K562 (cell line): ENCODE results near the gene CFAP20DC.

Source experiments
- ARID2 ChIP-seq: fragments of 450-650 bp; IDR thresholded peaks from 2 replicates; pipeline ENCODE4 v1.6.1; 2017; ENCODE audit warnings: antibody characterized with exemption, mild to moderate bottlenecking
- FOXO4 ChIP-seq: fragments of 450-650 bp; formaldehyde crosslinking; IDR thresholded peaks from 2 replicates; pipeline ENCODE4 v1.4.0; 2020; ENCODE audit warnings: mild to moderate bottlenecking, moderate library complexity
- POLR2A ChIP-seq: fragments of 450-650 bp; conservative IDR thresholded peaks from 2 replicates; pipeline ENCODE4 v1.6.1; 2016
- SMC3 ChIP-seq: conservative IDR thresholded peaks from 2 replicates; pipeline ENCODE4 v1.6.1; 2011; ENCODE audit warnings: low read depth, low read length, improper control_type of control experiment; ENCODE audit not compliant: insufficient read depth
- ZNF780A ChIP-seq: fragments of 250-450 bp; sonication (Bioruptor Pico); IDR thresholded peaks from 2 replicates; pipeline ENCODE4 v1.5.0; 2021; ENCODE audit warnings: mild to moderate bottlenecking
- TF ChIP-seq, protein P1 (sequence below), 2 experiments: fragments of 450-650 bp; formaldehyde crosslinking in 1 of 2; IDR thresholded peaks; 2 replicates each; pipeline versions ENCODE4 v1.4.0 to v1.6.1; 2014 to 2020; ENCODE audit warnings: mild to moderate bottlenecking in 2 of 2, borderline replicate concordance in 1 of 2, low read depth in 1 of 2

- TF ChIP-seq SMC3 (no peak), POLR2A (no peak), ARID2 (no peak), FOXO4 (CRISPR knock-in tag) (no peak), ZNF780A (CRISPR knock-in tag) (no peak)
- TF ChIP-seq, protein P1, sequence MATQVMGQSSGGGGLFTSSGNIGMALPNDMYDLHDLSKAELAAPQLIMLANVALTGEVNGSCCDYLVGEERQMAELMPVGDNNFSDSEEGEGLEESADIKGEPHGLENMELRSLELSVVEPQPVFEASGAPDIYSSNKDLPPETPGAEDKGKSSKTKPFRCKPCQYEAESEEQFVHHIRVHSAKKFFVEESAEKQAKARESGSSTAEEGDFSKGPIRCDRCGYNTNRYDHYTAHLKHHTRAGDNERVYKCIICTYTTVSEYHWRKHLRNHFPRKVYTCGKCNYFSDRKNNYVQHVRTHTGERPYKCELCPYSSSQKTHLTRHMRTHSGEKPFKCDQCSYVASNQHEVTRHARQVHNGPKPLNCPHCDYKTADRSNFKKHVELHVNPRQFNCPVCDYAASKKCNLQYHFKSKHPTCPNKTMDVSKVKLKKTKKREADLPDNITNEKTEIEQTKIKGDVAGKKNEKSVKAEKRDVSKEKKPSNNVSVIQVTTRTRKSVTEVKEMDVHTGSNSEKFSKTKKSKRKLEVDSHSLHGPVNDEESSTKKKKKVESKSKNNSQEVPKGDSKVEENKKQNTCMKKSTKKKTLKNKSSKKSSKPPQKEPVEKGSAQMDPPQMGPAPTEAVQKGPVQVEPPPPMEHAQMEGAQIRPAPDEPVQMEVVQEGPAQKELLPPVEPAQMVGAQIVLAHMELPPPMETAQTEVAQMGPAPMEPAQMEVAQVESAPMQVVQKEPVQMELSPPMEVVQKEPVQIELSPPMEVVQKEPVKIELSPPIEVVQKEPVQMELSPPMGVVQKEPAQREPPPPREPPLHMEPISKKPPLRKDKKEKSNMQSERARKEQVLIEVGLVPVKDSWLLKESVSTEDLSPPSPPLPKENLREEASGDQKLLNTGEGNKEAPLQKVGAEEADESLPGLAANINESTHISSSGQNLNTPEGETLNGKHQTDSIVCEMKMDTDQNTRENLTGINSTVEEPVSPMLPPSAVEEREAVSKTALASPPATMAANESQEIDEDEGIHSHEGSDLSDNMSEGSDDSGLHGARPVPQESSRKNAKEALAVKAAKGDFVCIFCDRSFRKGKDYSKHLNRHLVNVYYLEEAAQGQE (IDR thresholded peaks at IDR 0.05; ENCODE audit: borderline replicate concordance): no peak
- TF ChIP-seq, protein P1 (CRISPR knock-in tag; IDR thresholded peaks at IDR 0.05; ENCODE audit: low read depth): no peak
Measured at GRCh38 chr3:58707390-58707930, 342.4 kb downstream of the CFAP20DC start.
